Measurements from ENCODE around the gene RBM8A. TPM values are rescaled to one million over a fixed set of nuclear protein-coding genes. Genes with fewer than 3 reads are reported as not detected.

Gene RBM8A
- polyA plus RNA-seq, 1 of the 3 experiments (the other 2 are of a cell fraction) = 236 TPM

GRCh38 chr1:145946477-145946986, 19.2 kb upstream of the RBM8A start:
- CTCF ChIA-PET = interaction anchor here (1.3 kb wide), 1 partner anchor 61 kb away, joined by 3 read pairs; no protein-coding TSS in a partner anchor

More at GRCh38 chr1:145946477-145946986, 19.2 kb upstream of the RBM8A start:
- Histone ChIP-seq H3K27me3 (ENCODE audit: insufficient read depth) (no peaks in the 10 kb centered on the region), H3K9ac (no peak overlapping the region), H3K4me2 (no peak overlapping the region), H3K4me3 (ENCODE audit: low read depth in 2 of 2, low read length in 1 of 2) (no peak overlapping the region), H3K9me3 (no peaks in the 10 kb centered on the region), H3F3A (replicated peaks; ENCODE audit: insufficient read depth) (no peaks in the 10 kb centered on the region), H3K36me3 (replicated peaks in 1 of 2; ENCODE audit: control insufficient read depth in 1 of 2, insufficient read depth in 2 of 2, low read length in 1 of 2) (peaks cover 20 to 30% of the 10 kb centered on the region in 2 experiments), H3K27ac (ENCODE audit: low read depth in 2 of 2, low read length in 1 of 2) (no peak overlapping the region), H2AFZ (ENCODE audit: low read depth) (no peak overlapping the region), H3K79me2 (ENCODE audit: insufficient read depth) (peaks cover 72% of the 10 kb centered on the region), H3K4me1 (ENCODE audit: control insufficient read depth in 1 of 2, insufficient read depth in 2 of 2, low read depth in 1 of 2, low read length in 1 of 2) (no peaks in the 10 kb centered on the region), H4K20me1 (ENCODE audit: insufficient read depth) (no peaks in the 10 kb centered on the region), H3K9me2 (no peaks in the 10 kb centered on the region)
- WGBS (ENCODE audit: low lambda C conversion rate) = 90% methylated on average over 4 of the region's 4 CpGs
- POLR2A ChIA-PET = no interaction called here
- TF ChIP-seq POLR2AphosphoS5 (IDR thresholded peaks at IDR 0.05; ENCODE audit: low read depth, low read length) (no peak), REST (IDR thresholded peaks at IDR 0.05; ENCODE audit: low read depth, low read length) (no peak), MXI1 (IDR thresholded peaks at IDR 0.05; ENCODE audit: low read depth, low read length) (no peak), USF1 (IDR thresholded peaks at IDR 0.05; ENCODE audit: borderline replicate concordance, low read depth) (no peak), TAF1 (IDR thresholded peaks at IDR 0.05; ENCODE audit: borderline replicate concordance, low read depth, low read length) (no peak), SMC3 (IDR thresholded peaks at IDR 0.05; ENCODE audit: low read depth, low read length) (no peak), RAD21 (IDR thresholded peaks at IDR 0.05; ENCODE audit: low read length) (no peak), CTCF (IDR thresholded peaks at IDR 0.05) (no peak), YY1 (IDR thresholded peaks at IDR 0.05; ENCODE audit: low read depth) (no peak), EZH2phosphoT487 (IDR thresholded peaks at IDR 0.05; ENCODE audit: borderline replicate concordance, low read depth) (no peak), RFX5 (IDR thresholded peaks at IDR 0.05; ENCODE audit: low read length) (no peak), EP300 (IDR thresholded peaks at IDR 0.05; ENCODE audit: borderline replicate concordance in 1 of 2, low read depth in 1 of 2, low read length in 1 of 2) (no peak), FOSL2 (IDR thresholded peaks at IDR 0.05; ENCODE audit: borderline replicate concordance, low read depth) (no peak), FOXJ3 (CRISPR knock-in tag; IDR thresholded peaks at IDR 0.05) (no peak), SIN3A (IDR thresholded peaks at IDR 0.05; ENCODE audit: borderline replicate concordance, low read depth, low read length) (no peak), TEAD4 (IDR thresholded peaks at IDR 0.05; ENCODE audit: borderline replicate concordance, insufficient read depth) (no peak), ZBTB33 (IDR thresholded peaks at IDR 0.05; ENCODE audit: borderline replicate concordance, low read depth) (no peak), ELF1 (IDR thresholded peaks at IDR 0.05) (no peak)
- TF ChIP-seq, protein P1, sequence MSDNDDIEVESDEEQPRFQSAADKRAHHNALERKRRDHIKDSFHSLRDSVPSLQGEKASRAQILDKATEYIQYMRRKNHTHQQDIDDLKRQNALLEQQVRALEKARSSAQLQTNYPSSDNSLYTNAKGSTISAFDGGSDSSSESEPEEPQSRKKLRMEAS (IDR thresholded peaks at IDR 0.05; ENCODE audit: low read depth) = no peak
- no peak for DNase-seq

Measured in SK-N-SH (cell line).